Esophagus squamous epithelium (tissue), 5 donors: ENCODE measurements around the gene CAPZB. TPM values are rescaled to one million over a fixed set of nuclear protein-coding genes. Genes with fewer than 3 reads are reported as not detected.
A peak's percentile ranks its signal among the peaks of the same experiment; 100 is the strongest.
"Not testable (repeated sequence)": the region's sequence is repeated elsewhere in the genome, so short reads cannot be mapped to it uniquely, and the experiment has no call there.

Experiments used
- DNase-seq: peaks from one replicate; lab custom pipeline; 2025; lab: John Stamatoyannopoulos, UW
- H3K27ac ChIP-seq, 4 donors: fragments of 200-600 bp; sonication (generic); one replicate each; pipeline ENCODE4 v1.5.1; 2016 to 2019; ENCODE audit warnings: mild to moderate bottlenecking in 1 of 4
- H3K27me3 ChIP-seq, 4 donors: fragments of 200-600 bp; sonication (generic); 1 replicate in 3 of 4; 2 replicates in 1 of 4; pipeline versions ENCODE4 v1.5.1 to v1.6.0; 2017 to 2021; ENCODE audit warnings: antibody characterized with exemption in 1 of 4
- H3K36me3 ChIP-seq, 3 donors: fragments of 200-600 bp; sonication (generic); one replicate each; pipeline ENCODE4 v1.5.1; 2016 to 2019
- H3K4me1 ChIP-seq, 3 donors: fragments of 200-600 bp; sonication (generic); one replicate each; pipeline ENCODE4 v1.5.1; 2017 to 2019
- H3K4me3 ChIP-seq, 4 donors: fragments of 200-600 bp; sonication (generic); 1 replicate in 3 of 4; 2 replicates in 1 of 4; pipeline ENCODE4 v1.5.1; 2016 to 2019; ENCODE audit warnings: mild to moderate bottlenecking in 2 of 4, moderate library complexity in 1 of 4
- H3K9me3 ChIP-seq, 3 donors: fragments of 200-600 bp; sonication (generic); one replicate each; pipeline ENCODE4 v1.5.1; 2016 to 2019
- POLR2A ChIP-seq, 4 donors: fragments of 450-650 bp; IDR thresholded peaks; one replicate each; pipeline ENCODE4 v1.6.1; 2017; ENCODE audit warnings: antibody characterized with exemption in 4 of 4, mild to moderate bottlenecking in 4 of 4, moderate library complexity in 3 of 4
- WGBS, 2 donors: methylation state at CpG; one replicate each; pipeline ENCODE4 v1.1.5; 2018; 5-methylcytosine and 5-hydroxymethylcytosine counted together
- intact Hi-C: fragments of 100-400 bp; cut with DNase I; formaldehyde crosslinking; loops from one replicate; pipeline ENCODE4 v1.15.0; 2022
- total RNA-seq, 4 donors: library from RNA; depleted of rRNA; stranded (reverse); fragments of >200 nt; gene quantifications; one replicate each; pipeline ENCODE4 v1.1.0, GENCODE V29; 2016
- TF ChIP-seq, protein P1 (sequence below), 6 experiments: fragments of 450-650 bp in 4 of 6; fragments of 200-600 bp in 2 of 6; sonication (generic) in 2 of 6; IDR thresholded peaks; one replicate each; pipeline ENCODE4 v1.5.1; 2016 to 2019; ENCODE audit warnings: antibody characterized with exemption in 6 of 6, mild to moderate bottlenecking in 4 of 6, moderate library complexity in 4 of 6
- donor health status: DM: yes; HTN: yes; CAD: no.

The CAPZB gene
- total RNA-seq, 4 donors from 2014 or later = 89.4 to 146 (median 126) TPM

DNA sequence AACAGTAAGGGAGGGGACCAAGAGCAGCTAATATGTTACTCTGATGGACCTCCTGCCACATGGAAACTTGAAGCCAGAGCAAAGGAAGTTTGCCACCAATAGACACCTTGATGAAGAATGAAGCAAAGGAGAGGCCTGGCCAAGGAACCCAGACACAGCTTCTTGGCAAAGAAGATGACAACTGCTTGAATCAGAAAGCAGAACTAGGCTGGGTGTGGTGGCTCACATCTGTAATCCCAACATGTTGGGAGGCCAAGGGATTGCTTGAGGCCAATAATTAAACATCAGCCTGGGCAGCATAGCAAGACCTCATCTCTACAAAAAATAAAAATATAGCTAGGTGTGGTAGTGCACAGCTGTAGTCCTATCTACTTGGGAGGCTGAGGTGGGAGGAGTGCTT is 31.7 kb upstream of the CAPZB start:
- peak overlapping the region in 1 of 4 donors; percentile 5 for H3K27ac ChIP-seq
- no peaks in the 10 kb centered on the region for H3K9me3 ChIP-seq
- no peak overlapping the region for H3K4me3 ChIP-seq
- peaks cover 0 to 12% (median 0%) of the 10 kb centered on the region in 3 donors for H3K4me1 ChIP-seq
- no peaks in the 10 kb centered on the region for H3K27me3 ChIP-seq
- intact Hi-C loops = no loop called here
- H3K36me3 ChIP-seq = no peaks in the 10 kb centered on the region
- TF ChIP-seq, protein P1, sequence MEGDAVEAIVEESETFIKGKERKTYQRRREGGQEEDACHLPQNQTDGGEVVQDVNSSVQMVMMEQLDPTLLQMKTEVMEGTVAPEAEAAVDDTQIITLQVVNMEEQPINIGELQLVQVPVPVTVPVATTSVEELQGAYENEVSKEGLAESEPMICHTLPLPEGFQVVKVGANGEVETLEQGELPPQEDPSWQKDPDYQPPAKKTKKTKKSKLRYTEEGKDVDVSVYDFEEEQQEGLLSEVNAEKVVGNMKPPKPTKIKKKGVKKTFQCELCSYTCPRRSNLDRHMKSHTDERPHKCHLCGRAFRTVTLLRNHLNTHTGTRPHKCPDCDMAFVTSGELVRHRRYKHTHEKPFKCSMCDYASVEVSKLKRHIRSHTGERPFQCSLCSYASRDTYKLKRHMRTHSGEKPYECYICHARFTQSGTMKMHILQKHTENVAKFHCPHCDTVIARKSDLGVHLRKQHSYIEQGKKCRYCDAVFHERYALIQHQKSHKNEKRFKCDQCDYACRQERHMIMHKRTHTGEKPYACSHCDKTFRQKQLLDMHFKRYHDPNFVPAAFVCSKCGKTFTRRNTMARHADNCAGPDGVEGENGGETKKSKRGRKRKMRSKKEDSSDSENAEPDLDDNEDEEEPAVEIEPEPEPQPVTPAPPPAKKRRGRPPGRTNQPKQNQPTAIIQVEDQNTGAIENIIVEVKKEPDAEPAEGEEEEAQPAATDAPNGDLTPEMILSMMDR (IDR thresholded peaks at IDR 0.05) = no peak
- DNase-seq = no peak

DNA sequence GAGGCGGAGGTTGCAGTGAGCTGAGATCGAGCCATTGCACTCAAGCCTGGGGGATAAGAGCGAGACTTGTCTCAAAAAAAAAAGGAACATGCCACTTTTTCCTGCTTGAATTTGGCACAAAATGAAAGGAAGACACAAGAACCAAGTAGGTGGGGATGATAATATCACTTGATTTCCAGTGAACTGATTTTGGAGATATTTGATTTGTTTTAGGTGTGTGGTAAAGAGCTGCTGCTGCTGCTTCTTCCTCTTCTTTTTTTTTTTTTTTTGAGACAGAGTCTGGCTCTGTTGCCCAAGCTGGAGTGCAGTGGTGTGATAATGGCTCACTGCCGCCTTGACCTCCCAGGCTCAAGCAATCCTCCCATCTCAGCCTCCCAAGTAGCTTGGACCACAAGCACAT is 29.9 kb upstream of the CAPZB start:
- H3K4me1 ChIP-seq = peaks cover 0 to 14% (median 0%) of the 10 kb centered on the region in 3 donors
- TF ChIP-seq, protein P1 (IDR thresholded peaks at IDR 0.05) = no peak
- no peak for TF ChIP-seq POLR2A (IDR thresholded peaks at IDR 0.05)
- no peak overlapping the region for H3K4me3 ChIP-seq
- no peak for DNase-seq
- H3K27ac ChIP-seq = peak overlapping the region in 3 of 4 donors; percentile 77 to 84 (median 82)
- intact Hi-C loops = no loop called here
- H3K9me3 ChIP-seq = no peaks in the 10 kb centered on the region
- WGBS, 2 donors = 81 to 96% methylated on average over 4 of the region's 4 CpGs
- H3K27me3 ChIP-seq = no peaks in the 10 kb centered on the region
- H3K36me3 ChIP-seq = no peaks in the 10 kb centered on the region

DNA sequence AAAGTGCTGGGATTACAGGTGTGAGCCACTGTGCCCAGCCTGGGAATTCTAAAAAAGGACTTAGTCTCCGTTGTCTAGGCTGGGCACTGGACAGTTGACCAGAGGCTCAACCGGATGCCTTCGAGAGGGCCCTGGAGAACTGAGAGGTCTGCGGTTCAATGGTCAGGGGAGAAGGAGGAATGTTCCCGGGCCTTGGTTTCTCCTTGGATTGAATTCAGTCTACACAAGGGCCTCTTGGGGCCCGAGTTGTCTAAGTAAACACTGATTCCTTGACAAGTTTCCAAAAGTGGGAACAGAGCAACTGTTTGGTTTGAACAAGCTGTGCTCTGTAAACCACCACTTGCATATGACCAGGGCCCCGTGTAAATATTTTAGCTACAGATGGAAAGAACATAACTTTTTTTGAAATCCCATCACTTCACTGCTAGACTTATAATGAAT is 29.1 kb upstream of the CAPZB start:
- H3K36me3 ChIP-seq = no peaks in the 10 kb centered on the region
- peaks cover 0 to 22% (median 0%) of the 10 kb centered on the region in 3 donors for H3K4me1 ChIP-seq
- no peaks in the 10 kb centered on the region for H3K27me3 ChIP-seq
- 48 to 60% methylated on average over 4 of the region's 7 CpGs for WGBS, 2 donors
- H3K27ac ChIP-seq = peak overlapping the region; percentile 28 to 84 (median 80)
- TF ChIP-seq, protein P1 (IDR thresholded peaks at IDR 0.05) = no peak
- no peak for TF ChIP-seq POLR2A (IDR thresholded peaks at IDR 0.05)
- DNase-seq = no peak
- no peak overlapping the region for H3K4me3 ChIP-seq
- intact Hi-C loops = no loop called here
- H3K9me3 ChIP-seq = no peaks in the 10 kb centered on the region

DNA sequence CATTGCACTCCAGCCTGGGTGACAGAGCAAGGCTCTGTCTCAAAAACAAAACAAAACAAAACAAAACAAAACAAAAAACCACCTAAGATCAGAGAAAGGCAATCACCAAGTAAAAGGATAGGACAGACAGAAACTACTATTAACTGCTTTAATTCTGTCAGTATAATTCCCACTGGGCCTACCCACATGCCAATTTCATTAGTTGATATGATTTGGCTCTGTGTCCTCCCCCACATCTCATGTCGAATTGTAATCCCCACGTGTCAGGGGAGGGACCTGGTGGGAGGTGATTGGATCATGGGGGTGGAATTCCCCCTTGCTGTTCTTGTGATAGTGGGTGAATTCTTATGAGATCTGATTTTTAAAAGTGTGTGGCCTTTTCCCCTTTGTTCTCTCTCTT is 27.2 kb upstream of the CAPZB start:
- no peaks in the 10 kb centered on the region for H3K27me3 ChIP-seq
- H3K36me3 ChIP-seq = no peaks in the 10 kb centered on the region
- no peak overlapping the region for H3K4me3 ChIP-seq
- WGBS, 2 donors = 18 to 32% methylated on average over 2 of the region's 2 CpGs
- no peaks in the 10 kb centered on the region for H3K9me3 ChIP-seq
- TF ChIP-seq, protein P1 (IDR thresholded peaks at IDR 0.05) = no peak
- no peak for TF ChIP-seq POLR2A (IDR thresholded peaks at IDR 0.05)
- peaks cover 0 to 29% (median 0%) of the 10 kb centered on the region in 3 donors for H3K4me1 ChIP-seq
- DNase-seq = no peak
- peak overlapping the region in 3 of 4 donors; percentile 21 to 84 (median 39) for H3K27ac ChIP-seq
- intact Hi-C loops = no loop called here

DNA sequence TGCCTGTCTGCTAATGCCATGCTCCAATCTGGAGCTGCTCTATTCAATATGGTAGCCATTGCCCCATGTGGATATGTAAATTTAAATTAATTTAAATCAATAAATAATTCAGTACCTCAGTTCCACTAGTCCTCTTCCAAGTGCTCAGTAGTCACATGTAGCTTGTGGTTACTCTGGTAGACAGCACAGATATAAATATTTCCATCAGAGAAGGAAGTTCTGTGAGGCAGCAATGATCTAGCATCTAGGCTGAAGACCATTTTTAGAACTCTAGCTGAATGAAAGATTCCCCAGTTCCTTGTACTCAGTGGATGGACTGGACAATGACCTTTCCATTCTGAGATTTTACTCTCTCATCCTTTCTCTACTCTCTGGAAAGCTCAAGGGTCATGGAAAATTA is 25.8 kb upstream of the CAPZB start:
- Histone ChIP-seq H3K4me3 (no peak overlapping the region), H3K4me1 (peaks cover 0 to 35% (median 11%) of the 10 kb centered on the region in 3 donors), H3K36me3 (no peaks in the 10 kb centered on the region), H3K27ac (peak overlapping the region in 1 of 4 donors; percentile 84), H3K27me3 (no peaks in the 10 kb centered on the region), H3K9me3 (no peaks in the 10 kb centered on the region)
- DNase-seq = no peak
- TF ChIP-seq POLR2A (IDR thresholded peaks at IDR 0.05) = no peak
- TF ChIP-seq, protein P1 (IDR thresholded peaks at IDR 0.05) = no peak
- intact Hi-C loops = no loop called here

DNA sequence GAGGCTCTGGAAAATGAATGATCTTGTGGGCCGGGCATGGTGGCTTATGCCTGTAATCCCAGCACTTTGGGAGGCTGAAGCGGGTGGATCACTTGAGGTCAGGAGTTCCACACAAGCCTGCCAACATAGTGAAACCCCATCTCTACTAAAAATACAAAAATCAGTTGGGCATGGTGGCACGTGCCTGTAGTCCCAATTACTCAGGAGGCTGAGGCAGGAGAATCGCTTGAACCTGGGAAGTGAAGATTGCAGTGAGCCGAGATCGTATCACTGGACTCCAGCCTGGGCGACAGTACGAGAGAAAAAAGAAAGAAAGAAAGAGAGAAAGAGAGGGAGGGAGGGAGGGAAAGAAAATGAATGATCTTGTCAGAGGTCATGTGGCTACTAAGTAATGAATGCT is 24.3 kb upstream of the CAPZB start:
- intact Hi-C loops, H3K36me3 ChIP-seq, H3K9me3 ChIP-seq, H3K27me3 ChIP-seq, H3K4me3 ChIP-seq, DNase-seq: not testable (repeated sequence)
- H3K4me1 ChIP-seq = peaks cover 6 to 45% (median 20%) of the 10 kb centered on the region in 3 donors
- peak overlapping the region in 1 of 4 donors; percentile 55 for H3K27ac ChIP-seq
- 75 to 87% methylated on average over 8 of the region's 8 CpGs for WGBS, 2 donors
